HG03103 (cell line): ENCODE data around the gene SLC5A12.

Experiments
- ATAC-seq: cut with Tn5 transposase; IDR thresholded peaks from one replicate; pipeline ENCODE4 v1.9.1; 2021; ENCODE audit warnings: low read depth; ENCODE audit not compliant: unreplicated experiment

The SLC5A12 gene, protein sequence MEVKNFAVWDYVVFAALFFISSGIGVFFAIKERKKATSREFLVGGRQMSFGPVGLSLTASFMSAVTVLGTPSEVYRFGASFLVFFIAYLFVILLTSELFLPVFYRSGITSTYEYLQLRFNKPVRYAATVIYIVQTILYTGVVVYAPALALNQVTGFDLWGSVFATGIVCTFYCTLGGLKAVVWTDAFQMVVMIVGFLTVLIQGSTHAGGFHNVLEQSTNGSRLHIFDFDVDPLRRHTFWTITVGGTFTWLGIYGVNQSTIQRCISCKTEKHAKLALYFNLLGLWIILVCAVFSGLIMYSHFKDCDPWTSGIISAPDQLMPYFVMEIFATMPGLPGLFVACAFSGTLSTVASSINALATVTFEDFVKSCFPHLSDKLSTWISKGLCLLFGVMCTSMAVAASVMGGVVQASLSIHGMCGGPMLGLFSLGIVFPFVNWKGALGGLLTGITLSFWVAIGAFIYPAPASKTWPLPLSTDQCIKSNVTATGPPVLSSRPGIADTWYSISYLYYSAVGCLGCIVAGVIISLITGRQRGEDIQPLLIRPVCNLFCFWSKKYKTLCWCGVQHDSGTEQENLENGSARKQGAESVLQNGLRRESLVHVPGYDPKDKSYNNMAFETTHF

GRCh38 chr11:26721948-26722475 is at the start of gene SLC5A12:
Gene SLC5A12 (minus strand): TSS chr11:26722060. CDS start chr11:26721714, 346 bp downstream.
- ATAC-seq: no peak

DNA sequence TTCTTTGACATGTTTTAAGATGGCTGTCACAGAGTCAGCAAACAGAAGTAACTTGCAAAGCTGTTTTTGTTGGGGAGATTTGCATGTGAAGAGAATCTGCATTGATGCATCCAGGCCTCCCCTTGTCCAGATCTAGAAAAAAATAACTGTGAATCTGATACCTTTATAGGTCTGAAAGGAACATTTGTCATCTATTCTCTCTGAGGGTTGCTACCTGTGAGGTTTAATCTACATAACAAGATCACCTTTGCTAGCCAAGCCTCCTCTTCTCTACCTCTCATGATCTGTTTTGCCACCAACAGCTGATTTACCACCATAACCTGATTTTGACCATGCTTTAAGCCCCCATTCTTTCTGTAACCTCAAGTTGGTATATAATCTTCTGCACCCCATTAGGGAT is 47.2 kb upstream of the SLC5A12 start:
- ATAC-seq: no peak

DNA sequence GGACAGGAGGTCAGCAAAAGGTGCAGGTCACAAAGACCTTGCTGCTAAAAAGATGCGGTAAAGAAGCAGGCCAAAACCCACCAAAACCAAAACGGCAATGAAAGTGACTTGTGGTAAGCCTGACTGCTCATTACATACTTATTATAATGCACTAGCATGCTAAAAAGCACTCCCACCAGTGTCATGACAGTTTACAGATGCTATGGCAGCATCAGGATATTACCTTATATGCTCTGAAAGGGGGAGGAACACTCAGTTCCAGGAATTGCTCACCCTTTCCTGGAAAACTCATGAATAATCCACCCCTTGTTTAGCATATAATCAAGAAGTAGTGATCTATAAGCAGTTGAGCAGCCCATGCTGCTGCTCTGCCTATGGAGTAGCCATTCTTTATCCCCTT is 45.2 kb upstream of the SLC5A12 start:
- no peak for ATAC-seq

DNA sequence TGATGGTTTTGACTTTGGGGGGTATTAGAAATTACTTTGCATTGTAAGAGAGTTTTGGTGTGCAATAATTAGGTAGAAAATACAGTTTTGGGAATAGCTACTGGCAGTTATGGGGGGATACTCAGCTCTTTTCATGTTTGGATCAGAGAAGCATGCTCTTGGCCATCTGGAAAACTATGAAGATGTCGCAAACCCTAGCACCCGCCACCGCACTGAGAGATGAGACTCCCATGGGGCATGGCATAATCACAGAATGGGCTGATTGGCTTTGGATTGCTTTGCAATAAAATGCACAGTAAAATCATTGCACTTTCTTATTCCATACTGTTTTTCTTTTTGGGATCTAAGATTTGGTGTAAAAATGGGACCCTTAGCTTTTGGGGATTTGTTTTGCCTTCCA is 43.5 kb upstream of the SLC5A12 start:
- no peak for ATAC-seq

DNA sequence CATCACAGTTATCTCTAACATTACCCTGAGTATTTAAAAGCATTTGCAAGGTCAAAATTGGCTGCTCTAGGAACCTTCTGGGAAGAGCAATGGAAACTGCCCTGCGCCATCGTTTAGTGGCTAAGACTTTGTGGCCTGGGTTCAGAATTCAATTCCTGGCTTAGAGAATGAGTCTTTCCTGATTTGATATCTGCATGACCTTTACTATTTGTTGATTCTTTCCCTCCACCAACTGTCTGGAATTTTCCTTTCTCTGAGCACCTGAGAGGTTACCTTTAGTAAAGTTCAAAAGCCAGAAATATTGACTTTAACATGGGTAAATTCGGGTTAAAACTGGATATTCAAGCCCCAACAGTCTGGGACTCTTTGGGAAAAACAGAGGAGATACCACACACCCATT is 43.0 kb upstream of the SLC5A12 start:
- no peak for ATAC-seq

DNA sequence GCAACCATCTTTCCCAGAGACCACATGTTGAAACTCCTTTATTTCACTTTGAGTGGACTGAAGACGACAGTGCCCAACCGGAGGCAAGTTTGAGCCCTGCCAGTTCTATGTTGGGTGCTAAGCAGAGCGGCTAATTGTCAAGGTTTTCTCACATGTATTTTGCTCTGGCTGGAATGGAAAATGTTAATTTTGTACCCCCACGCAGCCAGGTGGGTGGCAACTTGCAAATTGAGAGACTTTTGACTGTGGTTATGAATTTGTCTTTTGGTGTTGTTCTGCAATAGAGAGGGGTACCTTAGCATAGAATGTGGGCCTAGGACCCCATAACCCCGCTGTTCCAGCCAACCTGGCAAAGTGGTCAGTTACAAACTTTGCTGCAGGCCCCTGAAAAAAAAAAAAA is 42.5 kb upstream of the SLC5A12 start:
- no peak for ATAC-seq

GRCh38 chr11:26762089-26762488 is 40.2 kb upstream of the SLC5A12 start:
- peak; percentile 55 for ATAC-seq

- ATAC-seq: no peak
Measured at GRCh38 chr11:26761361-26761809, 39.5 kb upstream of the SLC5A12 start.

GRCh38 chr11:26757995-26758394 is 36.1 kb upstream of the SLC5A12 start:
- ATAC-seq: no peak

DNA sequence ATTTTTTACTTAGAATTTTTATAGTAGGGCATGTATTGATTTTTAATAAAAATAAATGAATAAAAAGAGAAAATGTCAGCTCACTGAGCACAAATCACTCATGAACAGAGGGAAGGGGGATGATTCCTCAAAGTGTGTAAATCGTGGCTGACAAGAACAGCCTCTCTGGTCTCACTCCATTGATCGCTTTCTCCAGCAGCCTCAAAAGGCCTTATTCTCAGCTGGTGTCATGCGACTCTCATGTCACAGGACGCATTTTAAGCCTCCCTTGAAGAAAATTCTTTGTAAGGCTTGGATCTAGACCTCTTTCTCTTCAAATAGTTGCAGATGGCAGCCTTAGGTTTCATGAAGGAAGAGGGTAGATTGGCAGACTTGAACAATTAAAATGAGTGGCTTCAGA is 33.9 kb upstream of the SLC5A12 start:
- no peak for ATAC-seq

DNA sequence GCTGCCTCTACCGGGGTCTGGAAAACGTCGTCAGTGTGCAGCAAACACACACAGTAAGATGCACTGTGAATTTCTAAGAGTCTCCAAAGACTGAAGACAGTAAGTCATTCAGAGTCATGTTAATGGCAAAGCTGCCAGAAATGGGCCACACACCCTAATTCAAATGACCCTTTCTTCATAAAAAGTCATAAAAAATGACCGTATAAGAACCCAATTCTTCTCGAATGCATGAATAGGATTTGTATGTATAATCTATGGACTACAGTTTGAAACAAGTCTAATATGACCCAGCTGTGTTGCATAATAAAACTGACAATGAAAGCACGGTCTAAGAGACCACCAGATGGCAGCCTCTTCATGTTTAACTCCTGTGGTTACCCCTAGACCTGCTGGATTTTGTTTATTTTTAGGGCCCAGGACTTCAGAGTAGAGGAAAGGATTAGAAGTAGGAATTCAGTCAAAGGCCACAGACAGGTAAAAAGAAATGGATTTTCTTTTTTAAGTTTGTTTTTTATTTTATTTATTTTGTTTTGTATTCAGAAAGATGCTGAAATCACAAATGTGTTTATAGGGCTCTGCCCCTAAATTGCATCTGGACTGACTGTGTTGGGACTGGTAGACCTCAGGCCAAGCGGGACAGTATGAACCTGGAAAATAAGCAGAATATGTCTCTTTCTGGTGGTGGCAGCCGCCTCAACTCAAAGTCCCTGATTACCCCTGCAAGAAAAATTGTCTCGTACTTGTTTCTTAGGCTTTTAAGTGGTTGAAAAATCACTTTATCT is 32.1 kb upstream of the SLC5A12 start:
- peak; percentile 79 for ATAC-seq

GRCh38 chr11:26749927-26750326 is 28.1 kb upstream of the SLC5A12 start:
- ATAC-seq: no peak

- no peak for ATAC-seq
Measured at GRCh38 chr11:26743622-26744021, 21.8 kb upstream of the SLC5A12 start.

DNA sequence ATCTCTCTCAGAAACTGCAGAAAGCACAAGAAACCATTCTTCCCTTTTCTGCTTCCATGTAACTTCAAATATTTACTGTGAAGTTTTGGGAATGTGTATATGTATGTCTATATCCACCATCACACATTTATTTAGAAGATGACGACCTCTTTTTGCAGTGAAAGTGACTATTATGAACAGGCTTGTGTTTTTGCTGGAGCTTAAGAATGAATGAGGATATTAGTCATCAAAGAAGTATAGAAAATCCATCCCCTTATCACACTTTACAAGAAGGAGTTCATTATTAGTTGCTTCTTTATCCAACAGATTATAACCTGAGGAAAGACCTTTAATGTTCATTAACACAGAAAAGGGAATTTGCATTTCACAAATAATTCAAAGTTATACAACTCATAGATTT is 21.1 kb upstream of the SLC5A12 start:
- no peak for ATAC-seq

GRCh38 chr11:26741036-26741435 is 19.2 kb upstream of the SLC5A12 start:
- no peak for ATAC-seq

GRCh38 chr11:26739366-26740073 is 17.7 kb upstream of the SLC5A12 start:
- no peak for ATAC-seq

GRCh38 chr11:26734691-26735090 is 12.8 kb upstream of the SLC5A12 start:
- no peak for ATAC-seq

DNA sequence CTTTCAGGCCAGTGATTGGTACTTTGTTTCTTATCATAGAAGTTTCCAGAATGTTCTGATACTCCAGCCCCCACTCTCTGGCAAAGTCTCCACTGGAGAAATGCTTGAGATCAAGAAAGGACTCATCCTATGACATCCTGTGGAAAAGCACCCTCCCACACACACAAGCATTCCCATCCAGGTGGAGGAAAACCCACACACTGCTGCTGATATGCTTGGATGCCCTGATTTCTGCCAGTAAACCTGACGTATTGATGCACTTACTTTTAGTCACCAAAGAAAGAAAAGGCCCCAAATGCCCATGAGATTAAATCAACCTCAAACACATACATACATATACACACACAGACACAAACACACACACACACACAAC is 9.2 kb upstream of the SLC5A12 start:
- ATAC-seq: no peak

- no peak for ATAC-seq
Measured at GRCh38 chr11:26730414-26731083, 8.7 kb upstream of the SLC5A12 start.

DNA sequence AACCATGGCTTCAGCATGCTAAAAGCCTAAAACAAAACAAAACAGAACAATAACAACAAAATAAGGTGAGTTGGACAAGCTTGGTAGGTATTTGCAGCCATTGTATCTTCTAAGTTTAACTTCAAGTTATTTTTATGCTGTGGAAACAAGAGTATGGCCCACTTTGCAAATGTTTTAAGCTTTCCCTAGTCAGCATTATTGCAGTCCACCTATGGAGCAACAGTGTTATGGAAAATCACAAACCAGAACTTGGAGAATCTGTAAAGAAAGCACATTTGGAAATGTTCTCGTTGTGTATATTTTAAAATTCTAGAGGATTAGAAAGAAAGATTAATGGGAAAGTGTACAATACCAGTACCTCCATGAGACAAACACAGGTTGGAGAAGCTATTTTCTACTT is 7.4 kb upstream of the SLC5A12 start:
- no peak for ATAC-seq
